Upper lobe of left lung (tissue), 6 donors: Measurements from ENCODE around the gene ATXN7L3. TPM values are rescaled to one million over a fixed set of nuclear protein-coding genes. Genes with fewer than 3 reads are reported as not detected.

Experiments
- ATAC-seq, 2 donors: fragments of 200-7000 bp; cut with Tn5 transposase; one replicate each; pipeline ENCODE4 v1.9.1; 2022; ENCODE audit warnings: mild to moderate bottlenecking in 2 of 2, moderate library complexity in 2 of 2; ENCODE audit not compliant: low FRiP score in 2 of 2
- DNase-seq, 2 donors: peaks; one replicate each; pipeline ENCODE4 v3.0.0-alpha.2; 2019 to 2020
- H3K27ac ChIP-seq, 4 donors: fragments of 200-600 bp; sonication (generic); one replicate each; pipeline ENCODE4 v1.5.1; 2016 to 2019
- H3K27me3 ChIP-seq, 4 donors: fragments of 200-600 bp; sonication (generic); one replicate each; pipeline ENCODE4 v1.5.1; 2017 to 2019
- H3K36me3 ChIP-seq, 4 donors: fragments of 200-600 bp; sonication (generic); one replicate each; pipeline ENCODE4 v1.5.1; 2016 to 2019
- H3K4me1 ChIP-seq, 4 donors: fragments of 200-600 bp; sonication (generic); one replicate each; pipeline ENCODE4 v1.5.1; 2018 to 2019
- H3K4me3 ChIP-seq, 4 donors: fragments of 200-600 bp; sonication (generic); one replicate each; pipeline ENCODE4 v1.5.1; 2017 to 2019; ENCODE audit warnings: mild to moderate bottlenecking in 2 of 4, moderate library complexity in 1 of 4
- H3K9me3 ChIP-seq, 4 donors: fragments of 200-600 bp; sonication (generic); one replicate each; pipeline ENCODE4 v1.5.1; 2018 to 2019
- CTCF ChIP-seq, 6 experiments: fragments of 450-650 bp in 4 of 6; fragments of 200-600 bp in 2 of 6; sonication (generic) in 2 of 6; IDR thresholded peaks; one replicate each; pipeline ENCODE4 v1.5.1; 2016 to 2019; ENCODE audit warnings: antibody characterized with exemption in 6 of 6
- EP300 ChIP-seq, 4 donors: sonication (generic); formaldehyde crosslinking; IDR thresholded peaks; one replicate each; pipeline ENCODE4 v1.5.1; 2017; ENCODE audit warnings: antibody characterized with exemption in 4 of 4, control low read depth in 2 of 4
- POLR2A ChIP-seq, 4 donors: fragments of 450-650 bp; IDR thresholded peaks; one replicate each; pipeline ENCODE4 v1.5.1; 2016 to 2017; ENCODE audit warnings: antibody characterized with exemption in 4 of 4, mild to moderate bottlenecking in 2 of 4
- POLR2AphosphoS5 ChIP-seq, 2 donors: sonication (generic); formaldehyde crosslinking; IDR thresholded peaks; one replicate each; pipeline ENCODE4 v1.5.1; 2017; ENCODE audit warnings: antibody characterized with exemption in 2 of 2
- WGBS, 2 donors: methylation state at CpG; one replicate each; pipeline ENCODE4 v1.1.5; 2017 to 2018; 5-methylcytosine and 5-hydroxymethylcytosine counted together
- total RNA-seq, 6 donors: library from RNA; depleted of rRNA in 4 of 6; stranded (reverse); fragments of >200 nt in 4 of 6; gene quantifications; one replicate each; pipeline versions ENCODE4 v1.1.0 to v1.2.1, GENCODE V29; 2016 to 2021
- donor health status: DM: no; HTN: no; CAD: no; lungs with moderate emphysema.
- donor health status: DM: no; HTN: yes; CAD: no; lungs with severe emphysema.

Gene ATXN7L3
- total RNA-seq, 6 donors from 2014 or later = 41.4 to 79.0 (median 46.9) TPM

DNA sequence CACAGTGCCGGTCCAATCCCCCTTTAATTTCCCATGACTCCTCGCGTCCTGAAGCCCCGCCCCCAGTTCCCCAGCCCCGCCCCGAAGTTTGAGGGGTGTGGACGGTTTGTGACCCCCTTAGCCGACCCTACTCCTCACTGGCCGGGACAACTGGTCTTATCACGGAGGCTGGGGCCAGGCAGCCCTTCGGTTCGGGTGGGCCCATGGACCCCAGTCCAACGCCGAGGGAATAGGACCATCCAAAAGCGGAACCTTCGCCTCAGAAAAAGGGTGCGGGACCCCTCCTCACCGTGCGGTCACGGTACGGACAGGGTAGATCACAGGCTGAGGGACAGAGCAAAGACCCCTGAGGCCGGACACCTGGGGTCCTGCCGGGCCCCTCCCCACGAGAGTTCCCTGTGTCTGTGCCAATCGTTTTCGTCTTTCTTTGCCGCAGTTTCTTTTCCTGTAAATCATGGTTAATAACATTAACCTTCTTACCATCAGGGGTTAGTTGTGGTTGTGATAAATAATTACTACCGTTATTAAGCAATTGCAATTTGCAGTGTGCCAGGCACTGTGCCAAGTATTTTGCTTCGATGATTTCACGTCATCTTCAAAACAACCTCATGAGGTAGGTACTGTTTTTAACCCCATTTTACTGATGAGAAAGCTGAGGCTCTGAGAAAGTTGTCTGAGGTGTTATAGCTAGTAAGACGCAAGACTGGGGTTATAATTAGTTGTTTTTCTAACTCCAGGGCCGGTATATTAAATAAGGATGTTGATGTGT lies 12.4 kb downstream of the ATXN7L3 start:
- Histone ChIP-seq H3K4me3 (peak overlapping the region; percentile 63 to 96 (median 75)), H3K36me3 (peaks cover 3 to 43% (median 22%) of the 10 kb centered on the region in 4 donors), H3K27ac (peak overlapping the region; percentile 96 to 99 (median 98)), H3K27me3 (no peaks in the 10 kb centered on the region), H3K9me3 (no peaks in the 10 kb centered on the region), H3K4me1 (peaks cover 28 to 42% (median 33%) of the 10 kb centered on the region in 4 donors)
- peak; percentile 84 to 86 for ATAC-seq
- DNase-seq = peak in 1 of 2 donors; percentile 90
- TF ChIP-seq EP300 (IDR thresholded peaks at IDR 0.05) (no peak), POLR2A (IDR thresholded peaks at IDR 0.05) (peak in 1 of 4 donors; percentile 45)
- WGBS, 2 donors = 2% methylated on average over 17 to 31 of the region's 32 CpGs

GRCh38 chr17:44186307-44187130 lies 13.2 kb downstream of the ATXN7L3 start, which contains the start of gene TMUB2:
Gene TMUB2 (plus strand): TSS chr17:44186972. CDS start chr17:44187709, 737 bp downstream.
- ATAC-seq (peak; percentile 99), DNase-seq (peak; percentile 97 to 99)
- Histone ChIP-seq H3K4me1 (peaks cover 28 to 35% (median 29%) of the 10 kb centered on the region in 4 donors), H3K9me3 (no peaks in the 10 kb centered on the region), H3K4me3 (peak within 1 kb of the TSS; percentile 73 to 96 (median 76)), H3K27me3 (no peaks in the 10 kb centered on the region), H3K27ac (peak within 1 kb of the TSS; percentile 96 to 99 (median 98)), H3K36me3 (peaks cover 3 to 44% (median 29%) of the 10 kb centered on the region in 4 donors)
- TF ChIP-seq POLR2A (IDR thresholded peaks at IDR 0.05) (peak; percentile 32 to 91 (median 68)), CTCF (IDR thresholded peaks at IDR 0.05) (peak in 1 of 6 experiments; percentile 23), EP300 (IDR thresholded peaks at IDR 0.05) (peak in 1 of 4 donors; percentile 25), POLR2AphosphoS5 (IDR thresholded peaks at IDR 0.05) (peak; percentile 77 to 80)
- WGBS, 2 donors = 0 to 1% methylated on average over 32 to 50 of the region's 50 CpGs

DNA sequence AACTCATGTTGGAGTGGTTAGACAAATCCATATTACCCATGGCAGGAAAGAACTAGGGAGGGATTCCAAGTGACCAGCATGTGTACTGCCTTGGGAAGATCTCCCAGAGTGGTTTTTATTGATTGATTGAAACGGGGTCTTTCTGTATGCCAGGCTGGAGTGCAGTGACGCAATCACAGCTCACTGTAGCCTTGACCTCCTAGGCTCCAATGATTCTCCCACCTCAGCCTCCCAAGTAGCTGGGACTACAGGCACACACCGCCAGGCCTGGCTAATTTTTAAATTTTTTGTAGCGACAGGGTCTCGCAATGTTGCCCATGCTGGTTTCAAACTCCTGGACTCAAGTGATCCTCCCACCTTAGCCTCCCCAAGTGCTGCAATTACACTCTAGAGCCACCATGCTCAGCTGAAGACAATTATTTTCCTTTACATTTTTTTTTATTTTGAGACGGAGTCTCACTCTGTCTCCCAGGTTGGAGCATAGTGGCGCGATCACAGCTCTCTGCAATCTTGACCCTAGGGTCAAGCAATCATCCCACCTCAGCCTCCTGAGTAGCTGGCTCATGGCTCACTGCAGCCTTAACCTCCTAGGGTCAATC lies 15.4 kb downstream of the ATXN7L3 start:
- no peak overlapping the region for H3K27ac ChIP-seq
- H3K9me3 ChIP-seq = no peaks in the 10 kb centered on the region
- peaks cover 0 to 26% (median 18%) of the 10 kb centered on the region in 4 donors for H3K36me3 ChIP-seq
- no peaks in the 10 kb centered on the region for H3K27me3 ChIP-seq
- 82 to 87% methylated on average over 8 of the region's 8 CpGs for WGBS, 2 donors
- H3K4me3 ChIP-seq = no peak overlapping the region
- peaks cover 28 to 35% (median 29%) of the 10 kb centered on the region in 4 donors for H3K4me1 ChIP-seq
- TF ChIP-seq POLR2AphosphoS5 (IDR thresholded peaks at IDR 0.05) = no peak
- no peak for TF ChIP-seq POLR2A (IDR thresholded peaks at IDR 0.05)
- TF ChIP-seq EP300 (IDR thresholded peaks at IDR 0.05) = no peak
- no peak for TF ChIP-seq CTCF (IDR thresholded peaks at IDR 0.05)
- DNase-seq (no peak), ATAC-seq (no peak)

DNA sequence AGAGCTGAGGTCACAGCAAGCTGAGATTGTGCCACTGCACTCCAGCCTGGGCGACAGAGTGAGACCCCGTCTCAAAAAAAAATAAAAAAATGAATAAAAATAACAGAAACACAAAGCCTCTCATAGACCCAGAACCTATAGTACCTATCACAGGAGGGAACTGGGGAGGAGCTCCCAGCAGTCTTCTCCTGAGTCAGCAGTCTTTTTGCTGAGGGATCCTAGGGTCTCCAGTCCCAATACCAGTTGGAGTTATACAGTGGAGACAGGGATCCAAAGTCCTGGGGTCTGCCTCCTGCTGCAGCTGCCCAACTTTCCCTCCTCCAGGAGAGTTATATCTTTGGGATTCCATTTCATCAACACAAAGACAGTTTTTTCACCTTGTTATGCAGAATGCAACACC lies 16.7 kb downstream of the ATXN7L3 start:
- H3K9me3 ChIP-seq = no peaks in the 10 kb centered on the region
- H3K4me1 ChIP-seq = peaks cover 21 to 27% (median 25%) of the 10 kb centered on the region in 4 donors
- TF ChIP-seq POLR2A (IDR thresholded peaks at IDR 0.05) = no peak
- TF ChIP-seq EP300 (IDR thresholded peaks at IDR 0.05) = no peak
- TF ChIP-seq POLR2AphosphoS5 (IDR thresholded peaks at IDR 0.05) = no peak
- TF ChIP-seq CTCF (IDR thresholded peaks at IDR 0.05) = no peak
- peaks cover 0 to 32% (median 24%) of the 10 kb centered on the region in 4 donors for H3K36me3 ChIP-seq
- 97 to 100% methylated on average over 2 of the region's 2 CpGs for WGBS, 2 donors
- no peaks in the 10 kb centered on the region for H3K27me3 ChIP-seq
- no peak for ATAC-seq
- no peak overlapping the region for H3K27ac ChIP-seq
- DNase-seq = no peak
- H3K4me3 ChIP-seq = no peak overlapping the region
